T47D (cell line): ENCODE data around the gene LTBP1.
"Not testable (repeated sequence)": the region's sequence is repeated elsewhere in the genome, so short reads cannot be mapped to it uniquely, and the experiment has no call there.

Source experiments
- DNase-seq, 2 experiments: peaks; one replicate each; pipeline versions ENCODE4 v3.0.0 to v3.0.0-alpha.2; 2011 to 2012; ENCODE audit warnings: low read depth in 1 of 2, low spot score in 1 of 2
- JUND ChIP-seq: IDR thresholded peaks from 2 replicates; pipeline ENCODE4 v1.6.1; 2012; ENCODE audit warnings: low read depth
- in situ Hi-C: cut with HindIII; loops from 2 replicates; pipeline ENCODE4 v1.10.0; 2016; ENCODE audit warnings: low sequenced_read_pairs, low pct_unique_long_range_greater_than_20kb

The LTBP1 gene

GRCh38 chr2:33373986-33374385 is 427.2 kb downstream of the LTBP1 start:
- in situ Hi-C loops: no loop called here
- no peak for DNase-seq
- no peak for TF ChIP-seq JUND

- DNase-seq: no peak
- in situ Hi-C loops: no loop called here
- TF ChIP-seq JUND: no peak
Measured at GRCh38 chr2:33375054-33375453, 428.3 kb downstream of the LTBP1 start.

- TF ChIP-seq JUND: no peak
- DNase-seq: no peak
- in situ Hi-C loops: no loop called here
Measured at GRCh38 chr2:33377048-33377447, 430.3 kb downstream of the LTBP1 start.

GRCh38 chr2:33378556-33379210 is 431.9 kb downstream of the LTBP1 start:
- TF ChIP-seq JUND: no peak
- DNase-seq: no peak
- in situ Hi-C loops: no loop called here

GRCh38 chr2:33380001-33380609 is 433.4 kb downstream of the LTBP1 start:
- peak in 1 of 2 experiments; percentile 34 for DNase-seq
- TF ChIP-seq JUND: no peak
- in situ Hi-C loops: no loop called here

- TF ChIP-seq JUND: no peak
- in situ Hi-C loops: no loop called here
- DNase-seq: no peak
Measured at GRCh38 chr2:33380719-33381118, 434.0 kb downstream of the LTBP1 start.

- in situ Hi-C loops: no loop called here
- no peak for TF ChIP-seq JUND
- no peak for DNase-seq
Measured at GRCh38 chr2:33381301-33381858, 434.6 kb downstream of the LTBP1 start.

GRCh38 chr2:33383855-33384598 is 437.3 kb downstream of the LTBP1 start:
- DNase-seq: no peak
- no peak for TF ChIP-seq JUND
- in situ Hi-C loops: no loop called here

GRCh38 chr2:33384599-33384961 is 437.8 kb downstream of the LTBP1 start:
- no peak for DNase-seq
- in situ Hi-C loops: no loop called here
- no peak for TF ChIP-seq JUND

- no peak for TF ChIP-seq JUND
- no peak for DNase-seq
- in situ Hi-C loops: no loop called here
Measured at GRCh38 chr2:33388996-33389395, 442.2 kb downstream of the LTBP1 start.

GRCh38 chr2:33389695-33390094 is 442.9 kb downstream of the LTBP1 start:
- in situ Hi-C loops, DNase-seq: not testable (repeated sequence)

GRCh38 chr2:33391529-33392255 is 444.9 kb downstream of the LTBP1 start:
- in situ Hi-C loops: no loop called here
- no peak for TF ChIP-seq JUND

More at GRCh38 chr2:33391529-33392255, 444.9 kb downstream of the LTBP1 start:
- no peak for DNase-seq
